Nephron (organoid): ENCODE data around the gene RNASEH2B.
A peak's percentile ranks its signal among the peaks of the same experiment; 100 is the strongest.

Experiments
- H3K27ac Mint-ChIP-seq, 3 experiments: 2 replicates each; pipeline ENCODE4 v1.8.0; 2020; ENCODE audit warnings: mixed read lengths in 3 of 3, mild to moderate bottlenecking in 2 of 3, moderate library complexity in 1 of 3
- H3K27me3 Mint-ChIP-seq: 2 replicates; pipeline ENCODE4 v1.8.0; 2021; ENCODE audit warnings: low read depth, mild to moderate bottlenecking, moderate library complexity, mixed read lengths
- H3K36me3 Mint-ChIP-seq: 2 replicates; pipeline ENCODE4 v1.8.0; 2020; ENCODE audit warnings: low read depth, mixed read lengths
- H3K4me1 Mint-ChIP-seq: 2 replicates; pipeline ENCODE4 v1.8.0; 2020; ENCODE audit warnings: mixed read lengths
- H3K4me3 Mint-ChIP-seq, 3 experiments: 2 replicates each; pipeline ENCODE4 v1.8.0; 2020; ENCODE audit warnings: mild to moderate bottlenecking in 3 of 3, mixed read lengths in 3 of 3, moderate library complexity in 2 of 3
- H3K9me3 Mint-ChIP-seq: 2 replicates; pipeline ENCODE4 v1.8.0; 2020; ENCODE audit warnings: mixed read lengths
- TF ChIP-seq, protein P1 (sequence below), 3 experiments: fragments of 200-600 bp; sonication (generic); IDR thresholded peaks; one replicate each; pipeline ENCODE4 v1.5.0; 2021; ENCODE audit warnings: antibody characterized with exemption in 3 of 3; ENCODE audit not compliant: unreplicated experiment in 3 of 3

RNASEH2B gene

GRCh38 chr13:50919277-50919676, 9.7 kb downstream of the RNASEH2B start:
- peaks cover 28% of the 10 kb centered on the region for H3K4me1 Mint-ChIP-seq
- H3K27ac Mint-ChIP-seq: peak overlapping the region in 1 of 3 experiments; percentile 64
- H3K27me3 Mint-ChIP-seq: no peaks in the 10 kb centered on the region
- peaks cover 32% of the 10 kb centered on the region for H3K36me3 Mint-ChIP-seq
- peaks cover 37% of the 10 kb centered on the region for H3K9me3 Mint-ChIP-seq
- TF ChIP-seq, protein P1, sequence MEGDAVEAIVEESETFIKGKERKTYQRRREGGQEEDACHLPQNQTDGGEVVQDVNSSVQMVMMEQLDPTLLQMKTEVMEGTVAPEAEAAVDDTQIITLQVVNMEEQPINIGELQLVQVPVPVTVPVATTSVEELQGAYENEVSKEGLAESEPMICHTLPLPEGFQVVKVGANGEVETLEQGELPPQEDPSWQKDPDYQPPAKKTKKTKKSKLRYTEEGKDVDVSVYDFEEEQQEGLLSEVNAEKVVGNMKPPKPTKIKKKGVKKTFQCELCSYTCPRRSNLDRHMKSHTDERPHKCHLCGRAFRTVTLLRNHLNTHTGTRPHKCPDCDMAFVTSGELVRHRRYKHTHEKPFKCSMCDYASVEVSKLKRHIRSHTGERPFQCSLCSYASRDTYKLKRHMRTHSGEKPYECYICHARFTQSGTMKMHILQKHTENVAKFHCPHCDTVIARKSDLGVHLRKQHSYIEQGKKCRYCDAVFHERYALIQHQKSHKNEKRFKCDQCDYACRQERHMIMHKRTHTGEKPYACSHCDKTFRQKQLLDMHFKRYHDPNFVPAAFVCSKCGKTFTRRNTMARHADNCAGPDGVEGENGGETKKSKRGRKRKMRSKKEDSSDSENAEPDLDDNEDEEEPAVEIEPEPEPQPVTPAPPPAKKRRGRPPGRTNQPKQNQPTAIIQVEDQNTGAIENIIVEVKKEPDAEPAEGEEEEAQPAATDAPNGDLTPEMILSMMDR (IDR thresholded peaks at IDR 0.05; ENCODE audit: unreplicated experiment in 3 of 3): no peak
- no peak overlapping the region for H3K4me3 Mint-ChIP-seq

DNA sequence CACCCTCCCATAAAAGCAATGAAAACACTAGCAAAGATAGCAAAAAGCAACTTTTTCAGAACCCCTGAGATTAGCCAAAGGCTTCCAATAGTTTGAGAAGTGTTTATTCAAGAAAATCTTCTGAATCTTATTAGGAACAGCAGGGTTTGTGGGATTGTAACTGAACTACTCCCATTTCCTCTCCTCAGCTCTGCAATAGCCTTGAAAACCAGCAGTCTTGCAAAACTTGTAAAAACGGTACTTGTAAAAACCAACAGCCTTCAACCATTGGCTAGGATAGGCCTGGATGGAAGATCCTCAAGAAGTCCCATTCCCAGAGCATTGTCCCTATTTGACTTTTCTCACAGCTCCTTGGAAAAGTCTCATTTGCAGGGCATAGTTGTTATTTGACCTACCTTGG, 12.1 kb downstream of the RNASEH2B start:
- Mint-ChIP-seq H3K36me3 (peaks cover 50% of the 10 kb centered on the region), H3K27ac (no peak overlapping the region), H3K9me3 (peaks cover 51% of the 10 kb centered on the region), H3K4me1 (peaks cover 17% of the 10 kb centered on the region), H3K4me3 (no peak overlapping the region), H3K27me3 (no peaks in the 10 kb centered on the region)
- TF ChIP-seq, protein P1 (IDR thresholded peaks at IDR 0.05; ENCODE audit: unreplicated experiment in 3 of 3): no peak

DNA sequence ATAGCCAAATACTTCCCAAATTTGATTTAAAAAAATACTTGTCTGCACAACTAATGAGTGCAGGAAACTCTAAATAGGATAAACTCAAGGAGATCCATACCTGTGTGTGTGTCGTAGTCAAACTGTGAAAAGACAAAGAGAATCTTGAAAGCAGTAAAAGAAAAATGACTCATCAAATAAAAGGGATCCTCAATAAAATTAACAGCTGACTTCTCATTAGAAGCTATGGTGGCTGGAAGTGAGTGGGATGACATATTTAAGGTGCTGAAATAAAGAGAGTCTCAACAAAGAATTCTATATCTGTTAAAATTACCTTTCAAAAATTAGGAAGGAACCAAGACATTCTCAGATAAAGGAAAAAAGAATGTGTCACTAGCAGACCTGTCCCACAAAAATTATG, 13.7 kb downstream of the RNASEH2B start:
- Mint-ChIP-seq H3K27ac (no peak overlapping the region), H3K9me3 (peaks cover 51% of the 10 kb centered on the region), H3K4me1 (peaks cover 17% of the 10 kb centered on the region), H3K4me3 (no peak overlapping the region), H3K27me3 (no peaks in the 10 kb centered on the region), H3K36me3 (peaks cover 50% of the 10 kb centered on the region)
- TF ChIP-seq, protein P1 (IDR thresholded peaks at IDR 0.05; ENCODE audit: unreplicated experiment in 3 of 3): no peak

GRCh38 chr13:50924025-50924424, 14.4 kb downstream of the RNASEH2B start:
- no peak overlapping the region for H3K27ac Mint-ChIP-seq

GRCh38 chr13:50927701-50928100, 18.1 kb downstream of the RNASEH2B start:
- Mint-ChIP-seq H3K27ac (no peak overlapping the region), H3K36me3 (peaks cover 50% of the 10 kb centered on the region), H3K9me3 (peaks cover 29% of the 10 kb centered on the region), H3K4me3 (no peak overlapping the region), H3K4me1 (peaks cover 30% of the 10 kb centered on the region), H3K27me3 (no peaks in the 10 kb centered on the region)
- TF ChIP-seq, protein P1 (IDR thresholded peaks at IDR 0.05; ENCODE audit: unreplicated experiment in 3 of 3): no peak

More at GRCh38 chr13:50924025-50924424, 14.4 kb downstream of the RNASEH2B start:
- Mint-ChIP-seq H3K36me3 (peaks cover 50% of the 10 kb centered on the region), H3K4me3 (no peak overlapping the region), H3K27me3 (no peaks in the 10 kb centered on the region), H3K4me1 (peaks cover 13% of the 10 kb centered on the region), H3K9me3 (peaks cover 51% of the 10 kb centered on the region)
- TF ChIP-seq, protein P1 (IDR thresholded peaks at IDR 0.05; ENCODE audit: unreplicated experiment in 3 of 3): no peak

- TF ChIP-seq, protein P1 (IDR thresholded peaks at IDR 0.05; ENCODE audit: unreplicated experiment in 3 of 3): no peak
- H3K27ac Mint-ChIP-seq: no peak overlapping the region
- no peak overlapping the region for H3K4me3 Mint-ChIP-seq
- H3K27me3 Mint-ChIP-seq: no peaks in the 10 kb centered on the region
- H3K36me3 Mint-ChIP-seq: peaks cover 46% of the 10 kb centered on the region
- peaks cover 30% of the 10 kb centered on the region for H3K4me1 Mint-ChIP-seq
- H3K9me3 Mint-ChIP-seq: peaks cover 25% of the 10 kb centered on the region
These were observed 18.5 kb downstream of the RNASEH2B start for GRCh38 chr13:50928102-50928501.
